K562 (cell line): ENCODE data around the gene NPTX2. TPM values are rescaled to one million over a fixed set of nuclear protein-coding genes. Genes with fewer than 3 reads are reported as not detected.

Experiments
- ARID3B ChIP-seq: fragments of 250-450 bp; sonication (Bioruptor Pico); IDR thresholded peaks from 2 replicates; pipeline ENCODE4 v1.4.0; 2020; ENCODE audit warnings: borderline replicate concordance
- CBX2 ChIP-seq: fragments of 200-600 bp; sonication (generic); IDR thresholded peaks from one replicate; pipeline ENCODE4 v1.6.1; 2012; ENCODE audit warnings: mild to moderate bottlenecking, low read length, inconsistent platforms; ENCODE audit not compliant: insufficient read depth, poor library complexity, severe bottlenecking
- MEF2D ChIP-seq: conservative IDR thresholded peaks from 2 replicates; pipeline ENCODE4 v1.6.1; 2016; ENCODE audit warnings: low read depth, missing genetic modification characterization, missing compliant biosample characterization
- MTA1 ChIP-seq: fragments of 450-650 bp; IDR thresholded peaks from 2 replicates; pipeline ENCODE4 v1.6.1; 2017; ENCODE audit warnings: borderline replicate concordance
- PCBP2 ChIP-seq: fragments of 200-400 bp; formaldehyde crosslinking; IDR thresholded peaks from 2 replicates; pipeline ENCODE4 v1.6.1; 2018; ENCODE audit warnings: low read length, low read depth, mild to moderate bottlenecking, moderate library complexity; ENCODE audit not compliant: poor library complexity, severe bottlenecking
- PPARD ChIP-seq: fragments of 250-450 bp; sonication (Bioruptor Pico); IDR thresholded peaks from 2 replicates; pipeline ENCODE4 v1.8.0; 2022; ENCODE audit warnings: inconsistent platforms, mild to moderate bottlenecking, moderate library complexity
- RNF2 ChIP-seq: sonication (generic); IDR thresholded peaks from 2 replicates; pipeline ENCODE4 v1.6.1; 2016
- YY1 ChIP-seq, 3 experiments: IDR thresholded peaks; 2 replicates each; pipeline ENCODE4 v1.6.1; 2011; ENCODE audit warnings: low read length in 2 of 3, mild to moderate bottlenecking in 2 of 3, moderate library complexity in 2 of 3, borderline replicate concordance in 1 of 3, control low read depth in 1 of 3, low read depth in 1 of 3; ENCODE audit not compliant: insufficient read depth in 3 of 3, insufficient replicate concordance in 2 of 3, control insufficient read depth in 1 of 3, insufficient read length in 1 of 3; ENCODE audit errors: extremely low read depth in 1 of 3
- ZFP30 ChIP-seq: fragments of 250-450 bp; sonication (Bioruptor Pico); IDR thresholded peaks from 2 replicates; pipeline ENCODE4 v1.8.0; 2022; ENCODE audit warnings: moderate library complexity, mild to moderate bottlenecking, inconsistent platforms, borderline replicate concordance
- ZHX1 ChIP-seq: fragments of 150-350 bp; conservative IDR thresholded peaks from 2 replicates; pipeline ENCODE4 v1.6.1; 2014; ENCODE audit warnings: low read length
- ZNF217 ChIP-seq: sonication (generic); formaldehyde crosslinking; IDR thresholded peaks from 2 replicates; pipeline ENCODE4 v1.8.0; 2022; ENCODE audit warnings: mild to moderate bottlenecking, missing genetic modification reagents
- ZNF76 ChIP-seq: fragments of 250-450 bp; sonication (Bioruptor Pico); IDR thresholded peaks from 2 replicates; pipeline ENCODE4 v1.4.0; 2020; ENCODE audit warnings: mild to moderate bottlenecking, moderate library complexity, borderline replicate concordance
- polyA plus RNA-seq, 8 experiments: library from polyadenylated mRNA; depleted of rRNA in 4 of 8; stranded (reverse) in 5 of 8; unstranded in 3 of 8; fragments of >200 nt; fragmentation: Nextera tagmentation in 2 of 8; fragmentation: Illumina TruSeq in 1 of 8; extraction: Ambion mirVana in 2 of 8; extraction: Trizol in 1 of 8; gene quantifications; 2 replicates each; pipeline versions ENCODE4 v1.2.1 to v1.2.3, GENCODE V29; 2011 to 2014; ENCODE audit warnings: inconsistent platforms in 1 of 8, missing spikeins in 1 of 8
- total RNA-seq, 7 experiments: library from RNA; depleted of rRNA in 6 of 7; stranded (reverse); fragments of >200 nt in 6 of 7; fragmentation: Illumina TruSeq in 2 of 7; extraction: Trizol in 2 of 7; gene quantifications; 2 replicates each; pipeline versions ENCODE4 v1.2.1 to v1.2.3, GENCODE V29; 2011 to 2021; ENCODE audit warnings: low replicate concordance in 1 of 7

Gene NPTX2
- total and polyA plus RNA-seq, 9 of the 15 experiments (the other 6 are each of a cell fraction or from before 2014, with no cell fraction given), result 0.07 TPM; not detected in 8

DNA sequence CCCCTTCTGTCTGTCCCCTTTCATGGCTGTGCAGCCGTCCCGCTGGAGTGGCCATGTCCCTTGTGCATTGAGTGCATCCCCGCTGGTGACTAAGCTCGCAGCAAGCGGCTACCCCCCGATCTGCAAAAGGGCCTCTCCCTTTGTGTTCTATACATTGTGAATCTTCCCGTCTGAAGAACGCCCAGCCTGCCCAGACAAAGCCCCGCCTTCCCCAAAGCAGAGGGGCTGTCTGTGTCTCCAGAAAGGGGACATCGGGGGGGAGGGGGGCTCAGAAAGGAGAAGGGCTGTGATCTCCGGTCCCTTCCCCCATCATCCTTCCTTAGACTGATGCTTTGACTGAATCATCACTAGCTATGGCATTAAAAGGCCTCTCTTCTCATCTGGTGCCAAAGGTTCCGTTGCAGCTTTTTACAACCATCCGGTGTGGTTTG is 11.9 kb downstream of the NPTX2 start (continued):
- no peak for TF ChIP-seq YY1 (IDR thresholded peaks at IDR 0.05; ENCODE audit: borderline replicate concordance in 1 of 3, control insufficient read depth in 1 of 3, extremely low read depth in 1 of 3, insufficient read depth in 3 of 3, insufficient read length in 1 of 3, insufficient replicate concordance in 2 of 3, low read depth in 1 of 3, low read length in 2 of 3)
- TF ChIP-seq ZNF217 (CRISPR knock-in tag), result no peak
- no peak for TF ChIP-seq MEF2D (tag)
- no peak for TF ChIP-seq ZNF76 (CRISPR knock-in tag)
- TF ChIP-seq ZHX1, result no peak
- no peak for TF ChIP-seq RNF2
- no peak for TF ChIP-seq CBX2
- TF ChIP-seq ZFP30 (CRISPR knock-in tag), result no peak
- no peak for TF ChIP-seq PPARD (CRISPR knock-in tag)
- TF ChIP-seq PCBP2, result no peak
- no peak for TF ChIP-seq MTA1
- TF ChIP-seq ARID3B (CRISPR knock-in tag), result no peak
